Measurements from ENCODE around the gene KIF3C.

DNA sequence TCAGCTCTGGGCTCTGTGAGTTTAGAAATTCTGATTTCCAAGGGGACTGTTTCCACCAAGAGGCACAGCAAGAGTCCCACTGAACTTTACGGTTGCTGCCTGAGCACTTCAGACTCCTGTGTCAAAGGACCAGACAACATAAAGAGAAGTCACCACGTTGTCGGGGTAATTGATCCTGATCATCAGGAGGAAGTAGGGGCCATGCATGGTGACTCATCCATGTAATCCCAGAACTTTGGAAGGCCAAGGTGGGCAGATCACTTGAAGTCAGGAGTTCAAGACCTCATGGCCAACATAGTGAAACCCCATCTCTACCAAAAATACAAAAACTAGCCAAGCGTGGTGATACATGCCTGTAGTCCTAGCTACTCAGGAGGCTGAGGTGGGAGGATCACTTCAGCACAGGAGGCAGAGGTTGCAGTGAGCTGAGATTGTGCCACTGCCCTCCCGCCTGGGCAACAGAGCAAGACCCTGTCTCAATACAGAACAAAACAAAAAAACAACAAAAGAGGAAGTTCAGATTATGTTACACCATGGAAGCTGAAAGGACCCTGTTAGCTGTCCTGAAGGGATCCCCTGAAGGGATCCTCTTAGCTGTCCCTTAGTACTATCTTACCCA lies 94.6 kb downstream of the KIF3C start:
- no peak for TF ChIP-seq GATA2 (IDR thresholded peaks at IDR 0.05; ENCODE audit: insufficient read depth, insufficient read length, low read depth, low read length)
- no peak for TF ChIP-seq POLR2A (IDR thresholded peaks at IDR 0.05; ENCODE audit: low read depth, low read length)
- TF ChIP-seq EZH2 (IDR thresholded peaks at IDR 0.05; ENCODE audit: borderline replicate concordance, low read depth, low read length, severe bottlenecking) = no peak
- TF ChIP-seq POLR2AphosphoS5 (IDR thresholded peaks at IDR 0.05; ENCODE audit: insufficient read depth, low read depth, low read length) = no peak

All from endothelial cell of umbilical vein (primary cell).